Stimulated activated CD8-positive, alpha-beta memory T cell treated with anti-CD3 and anti-CD28 coated beads, Interleukin-15, amount 100 ng/mL, for 48 hours (primary cell): Measurements from ENCODE around the gene LYST.
A peak's percentile ranks its signal among the peaks of the same experiment; 100 is the strongest.
"Not testable (repeated sequence)": the region's sequence is repeated elsewhere in the genome, so short reads cannot be mapped to it uniquely, and the experiment has no call there.

Source experiments
- DNase-seq, 2 donors: peaks; one replicate each; pipeline ENCODE4 v3.0.0-alpha.2; 2020; ENCODE audit warnings: low read depth in 2 of 2

The LYST gene

GRCh38 chr1:235858766-235859165 is 7.9 kb downstream of the LYST start:
- no peak for DNase-seq

GRCh38 chr1:235857756-235858155 is 8.9 kb downstream of the LYST start:
- DNase-seq: no peak

GRCh38 chr1:235855811-235856429 is 10.8 kb downstream of the LYST start:
- DNase-seq: no peak

- DNase-seq: no peak
Measured at GRCh38 chr1:235854347-235854746, 12.4 kb downstream of the LYST start.

GRCh38 chr1:235853653-235854052 is 13.1 kb downstream of the LYST start:
- no peak for DNase-seq

GRCh38 chr1:235852887-235853286 is 13.8 kb downstream of the LYST start:
- DNase-seq: no peak

- DNase-seq: no peak
Measured at GRCh38 chr1:235851939-235852338, 14.8 kb downstream of the LYST start.

GRCh38 chr1:235848251-235848650 is 18.5 kb downstream of the LYST start:
- not testable (repeated sequence) for DNase-seq

- DNase-seq: not testable (repeated sequence)
Measured at GRCh38 chr1:235845656-235846107, 21.0 kb downstream of the LYST start.

- no peak for DNase-seq
Measured at GRCh38 chr1:235844776-235845175, 21.9 kb downstream of the LYST start.

- no peak for DNase-seq
Measured at GRCh38 chr1:235843461-235843961, 23.2 kb downstream of the LYST start.

GRCh38 chr1:235841938-235842545 is 24.7 kb downstream of the LYST start:
- no peak for DNase-seq

GRCh38 chr1:235838021-235838420 is 28.7 kb downstream of the LYST start:
- no peak for DNase-seq

- DNase-seq: no peak
Measured at GRCh38 chr1:235835226-235835625, 31.5 kb downstream of the LYST start.

- DNase-seq: no peak
Measured at GRCh38 chr1:235834620-235835019, 32.1 kb downstream of the LYST start.

GRCh38 chr1:235832011-235832410 is 34.7 kb downstream of the LYST start:
- DNase-seq: no peak

- peak; percentile 43 to 45 for DNase-seq
Measured at GRCh38 chr1:235831148-235831547, 35.6 kb downstream of the LYST start.

- no peak for DNase-seq
Measured at GRCh38 chr1:235826102-235826854, 40.4 kb downstream of the LYST start.

GRCh38 chr1:235825229-235825628 is 41.5 kb downstream of the LYST start:
- DNase-seq: no peak

GRCh38 chr1:235823684-235824083 is 43.0 kb downstream of the LYST start:
- no peak for DNase-seq

- DNase-seq: no peak
Measured at GRCh38 chr1:235822685-235823084, 44.0 kb downstream of the LYST start.

GRCh38 chr1:235821361-235821981 is 45.2 kb downstream of the LYST start:
- DNase-seq: no peak
